HG02610 (cell line): ENCODE data around the gene GALNT7.
"Not testable (repeated sequence)": the region's sequence is repeated elsewhere in the genome, so short reads cannot be mapped to it uniquely, and the experiment has no call there.

Experiments used
- ATAC-seq: cut with Tn5 transposase; IDR thresholded peaks from one replicate; pipeline ENCODE4 v1.9.1; 2021; ENCODE audit warnings: mild to moderate bottlenecking, moderate library complexity; ENCODE audit not compliant: unreplicated experiment

GALNT7 gene

GRCh38 chr4:173166491-173166890 is 2.1 kb upstream of the GALNT7 start:
- no peak for ATAC-seq

GRCh38 chr4:173167758-173168395 is 734 bp upstream of the GALNT7 start:
- peak; percentile 21 for ATAC-seq

GRCh38 chr4:173169178-173169427 is 492 bp downstream of the GALNT7 start:
- no peak for ATAC-seq

GRCh38 chr4:173169428-173170181 is 994 bp downstream of the GALNT7 start:
- ATAC-seq = peak; percentile 63

- no peak for ATAC-seq
Observed at GRCh38 chr4:173170182-173170778, 1.7 kb downstream of the GALNT7 start.

- no peak for ATAC-seq
Observed at GRCh38 chr4:173171098-173171497, 2.5 kb downstream of the GALNT7 start.

GRCh38 chr4:173171987-173172386 is 3.4 kb downstream of the GALNT7 start:
- no peak for ATAC-seq

- no peak for ATAC-seq
Observed at GRCh38 chr4:173174184-173174583, 5.6 kb downstream of the GALNT7 start.

GRCh38 chr4:173174594-173175012 is 6.0 kb downstream of the GALNT7 start:
- no peak for ATAC-seq

- ATAC-seq = no peak
Observed at GRCh38 chr4:173176010-173176409, 7.4 kb downstream of the GALNT7 start.

GRCh38 chr4:173177232-173177631 is 8.6 kb downstream of the GALNT7 start:
- no peak for ATAC-seq

GRCh38 chr4:173178144-173178543 is 9.5 kb downstream of the GALNT7 start:
- no peak for ATAC-seq

GRCh38 chr4:173181848-173182247 is 13.2 kb downstream of the GALNT7 start:
- peak; percentile 44 for ATAC-seq

- no peak for ATAC-seq
Observed at GRCh38 chr4:173182403-173182802, 13.8 kb downstream of the GALNT7 start.

GRCh38 chr4:173183659-173184247 is 15.1 kb downstream of the GALNT7 start:
- ATAC-seq = not testable (repeated sequence)

GRCh38 chr4:173185847-173186510 is 17.4 kb downstream of the GALNT7 start:
- ATAC-seq = no peak

- ATAC-seq = no peak
Observed at GRCh38 chr4:173187732-173188131, 19.1 kb downstream of the GALNT7 start.

GRCh38 chr4:173188648-173189047 is 20.0 kb downstream of the GALNT7 start:
- ATAC-seq = no peak

GRCh38 chr4:173189117-173189693 is 20.6 kb downstream of the GALNT7 start:
- ATAC-seq = no peak

- no peak for ATAC-seq
Observed at GRCh38 chr4:173191623-173192041, 23.0 kb downstream of the GALNT7 start.
